HCT116 (cell line): ENCODE results near the gene EPHA4. TPM values are rescaled to one million over a fixed set of nuclear protein-coding genes. Genes with fewer than 3 reads are reported as not detected.

ENCODE experiments used
- ATAC-seq: fragments of 200-7000 bp; cut with Tn5 transposase; 2 replicates; pipeline ENCODE4 v1.9.1; 2020; ENCODE audit warnings: mild to moderate bottlenecking, moderate library complexity
- BruUV-seq: library from RNA; stranded (reverse); fragments of 400-500 nt; replicated peaks from 2 replicates; lab custom pipeline; 2021; lab: Mats Ljungman, UMichigan
- CTCF ChIA-PET: fragments of 300-600 bp; sonication (Branson Sonifier 250); formaldehyde crosslinking; loops from one replicate; lab custom pipeline; 2021; ENCODE audit warnings: antibody characterized with exemption; lab: Charles Lee
- POLR2A ChIA-PET: fragments of 300-600, 350-600 bp; sonication (Branson Sonifier 250); formaldehyde crosslinking; loops from one replicate; lab custom pipeline; 2021; ENCODE audit warnings: antibody characterized with exemption; lab: Charles Lee
- RAD21 ChIA-PET, 2 experiments: fragments of 300-600 bp; sonication (Branson Sonifier 250); formaldehyde crosslinking; loops; one replicate each; lab custom pipeline; 2023; ENCODE audit warnings: low total read pairs in 2 of 2; ENCODE audit not compliant: uncharacterized antibody in 2 of 2, unreplicated experiment in 2 of 2, low non-redundant PET in 1 of 2; lab: Charles Lee
- DNase-seq: peaks from one replicate; pipeline ENCODE4 v3.0.0-alpha.2; 2010; ENCODE audit warnings: low read depth, low spot score
- H2AFZ ChIP-seq: fragments of 200-600 bp; shearing (Covaris generic), sonication (generic); 2 replicates; pipeline ENCODE4 v1.6.1; 2017; ENCODE audit warnings: low read depth, mixed run types, mixed read lengths, antibody characterized with exemption, low read length; ENCODE audit not compliant: poor library complexity, severe bottlenecking
- H3K27ac ChIP-seq: 2 replicates; pipeline ENCODE4 v1.5.1; 2012; ENCODE audit warnings: low read depth, low read length
- H3K27me3 ChIP-seq: fragments of 200-600 bp; sonication (generic); 2 replicates; pipeline ENCODE4 v1.6.1; 2016; ENCODE audit warnings: mixed run types, low read length, mixed read lengths; ENCODE audit not compliant: insufficient read depth
- H3K36me3 ChIP-seq, 2 experiments: fragments of 200-500 bp in 1 of 2; fragments of 200-600 bp in 1 of 2; sonication (Bioruptor generic) in 1 of 2; sonication (generic) in 1 of 2; 2 replicates each; pipeline versions ENCODE4 v1.5.1 to v1.6.1; 2014 to 2016; ENCODE audit warnings: low read length in 2 of 2, inconsistent platforms in 1 of 2, mixed read lengths in 1 of 2, mixed run types in 1 of 2; ENCODE audit not compliant: insufficient read depth in 2 of 2, control insufficient read depth in 1 of 2
- H3K4me1 ChIP-seq, 2 experiments: fragments of 200-600 bp in 1 of 2; sonication (generic) in 1 of 2; 2 replicates each; pipeline versions ENCODE4 v1.5.1 to v1.6.1; 2012 to 2017; ENCODE audit warnings: low read length in 2 of 2, inconsistent platforms in 1 of 2, mild to moderate bottlenecking in 1 of 2, mixed read lengths in 1 of 2, mixed run types in 1 of 2, moderate library complexity in 1 of 2; ENCODE audit not compliant: insufficient read depth in 2 of 2, control insufficient read depth in 1 of 2
- H3K4me2 ChIP-seq: fragments of 200-600 bp; sonication (generic); 2 replicates; pipeline ENCODE4 v1.6.1; 2017; ENCODE audit warnings: mixed run types, low read length, mixed read lengths
- H3K4me3 ChIP-seq, 2 experiments: fragments of 200-600 bp in 1 of 2; sonication (generic) in 1 of 2; replicated peaks in 1 of 2; 2 replicates each; pipeline ENCODE4 v1.5.1; 2011 to 2016; ENCODE audit warnings: low read length in 2 of 2, control low read depth in 1 of 2, low read depth in 1 of 2, mild to moderate bottlenecking in 1 of 2, mixed read lengths in 1 of 2, mixed run types in 1 of 2
- H3K79me2 ChIP-seq: fragments of 200-600 bp; sonication (generic); 2 replicates; pipeline ENCODE4 v1.6.1; 2017; ENCODE audit warnings: mild to moderate bottlenecking, mixed run types, low read length, moderate library complexity, mixed read lengths; ENCODE audit not compliant: insufficient read depth
- H3K9ac ChIP-seq: fragments of 200-600 bp; sonication (generic); 2 replicates; pipeline ENCODE4 v1.6.1; 2016; ENCODE audit warnings: low read length, mixed read lengths
- H3K9me2 ChIP-seq: fragments of 200-600 bp; sonication (generic), shearing (Covaris generic); 2 replicates; pipeline ENCODE4 v1.6.1; 2017; ENCODE audit warnings: mixed run types, mild to moderate bottlenecking, moderate library complexity; ENCODE audit not compliant: insufficient read depth
- H3K9me3 ChIP-seq, 2 experiments: fragments of 200-500 bp in 1 of 2; fragments of 200-600 bp in 1 of 2; sonication (Bioruptor generic) in 1 of 2; sonication (generic) in 1 of 2; 2 replicates each; pipeline ENCODE4 v1.6.1; 2014 to 2017; ENCODE audit warnings: low read length in 2 of 2, mixed read lengths in 2 of 2, inconsistent platforms in 1 of 2, low read depth in 1 of 2, mild to moderate bottlenecking in 1 of 2, mixed run types in 1 of 2, moderate library complexity in 1 of 2; ENCODE audit not compliant: control insufficient read depth in 1 of 2, insufficient read depth in 1 of 2
- H4K20me1 ChIP-seq: fragments of 200-600 bp; sonication (generic), shearing (Covaris generic); 2 replicates; pipeline ENCODE4 v1.6.1; 2017; ENCODE audit warnings: mixed run types, mild to moderate bottlenecking, moderate library complexity; ENCODE audit not compliant: insufficient read depth
- CBX3 ChIP-seq: IDR thresholded peaks from 2 replicates; pipeline ENCODE4 v1.6.1; 2012; ENCODE audit warnings: low read depth
- CEBPB ChIP-seq: IDR thresholded peaks from 2 replicates; pipeline ENCODE4 v1.6.1; 2012; ENCODE audit warnings: low read depth
- FOSL1 ChIP-seq: IDR thresholded peaks from 2 replicates; pipeline ENCODE4 v1.6.1; 2012; ENCODE audit warnings: low read depth
- POLR2AphosphoS5 ChIP-seq: IDR thresholded peaks from 2 replicates; pipeline ENCODE4 v1.6.1; 2011; ENCODE audit warnings: mild to moderate bottlenecking, low read depth, low read length, moderate library complexity
- RAD21 ChIP-seq: IDR thresholded peaks from 2 replicates; pipeline ENCODE4 v1.6.1; 2012; ENCODE audit warnings: low read depth, mild to moderate bottlenecking
- TCF7L2 ChIP-seq: IDR thresholded peaks from 2 replicates; pipeline ENCODE4 v1.7.0; 2011; ENCODE audit warnings: borderline replicate concordance, inconsistent platforms; ENCODE audit not compliant: insufficient read depth, insufficient read length; ENCODE audit errors: extremely low read depth
- ZNF274 ChIP-seq: fragments of 200-500 bp; sonication (Bioruptor generic); IDR thresholded peaks from 2 replicates; pipeline ENCODE4 v1.6.1; 2014; ENCODE audit warnings: mild to moderate bottlenecking, low read depth, low read length, inconsistent platforms
- intact Hi-C: fragments of 100-400 bp; cut with micrococcal nuclease; formaldehyde crosslinking; loops from 2 replicates; pipeline ENCODE4 v1.10.0; 2022
- total RNA-seq: library from RNA; stranded (reverse); gene quantifications from one replicate; pipeline ENCODE4 v1.2.1, GENCODE V29; 2021; ENCODE audit not compliant: unreplicated experiment
- TF ChIP-seq, protein P1 (sequence below): IDR thresholded peaks from 2 replicates; pipeline ENCODE4 v1.6.1; 2012; ENCODE audit warnings: low read depth
- TF ChIP-seq, protein P2 (sequence below), 3 experiments: fragments of 200-600 bp in 1 of 3; sonication (generic) in 1 of 3; IDR thresholded peaks in 2 of 3; conservative IDR thresholded peaks in 1 of 3; 2 replicates each; pipeline ENCODE4 v1.5.1; 2012 to 2017; ENCODE audit warnings: low read depth in 2 of 3, low read length in 2 of 3, antibody characterized with exemption in 1 of 3, borderline replicate concordance in 1 of 3, control low read depth in 1 of 3, mild to moderate bottlenecking in 1 of 3, mixed read lengths in 1 of 3, mixed run types in 1 of 3, moderate library complexity in 1 of 3; ENCODE audit not compliant: insufficient read depth in 1 of 3
- TF ChIP-seq, protein P3 (sequence below): IDR thresholded peaks from 2 replicates; pipeline ENCODE4 v1.6.1; 2011; ENCODE audit warnings: mild to moderate bottlenecking, low read length, moderate library complexity; ENCODE audit not compliant: insufficient replicate concordance; ENCODE audit errors: extremely low read depth
- TF ChIP-seq, protein P4 (sequence below): IDR thresholded peaks from 2 replicates; pipeline ENCODE4 v1.6.1; 2012

The EPHA4 gene
- total RNA-seq, 1 experiment from 2014 or later = 3.5 TPM

DNA sequence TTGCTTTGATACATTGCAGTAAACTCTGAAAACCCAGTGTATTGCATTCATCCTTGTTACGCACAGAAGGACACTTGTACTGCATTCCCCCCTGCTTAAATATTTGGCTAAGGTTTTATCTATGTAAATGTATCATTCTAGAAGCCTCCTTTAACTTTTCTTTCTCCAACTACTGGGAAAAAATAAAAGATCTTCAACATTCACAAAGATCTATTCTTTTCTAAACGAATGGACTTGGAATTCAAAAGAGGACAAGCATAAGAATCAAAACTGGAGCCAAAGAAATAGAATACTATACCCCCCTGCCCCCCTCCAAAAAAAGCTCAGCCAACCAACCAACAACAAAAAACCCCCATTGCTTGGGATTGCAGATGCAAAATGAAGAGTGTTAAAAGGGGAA, 136.9 kb downstream of the EPHA4 start:
- no peaks in the 10 kb centered on the region for H3K9me2 ChIP-seq
- DNase-seq = no peak
- no peaks in the 10 kb centered on the region for H4K20me1 ChIP-seq
- CTCF ChIA-PET = no interaction called here
- RAD21 ChIA-PET = no interaction called here
- no peak overlapping the region for H3K27ac ChIP-seq
- H3K79me2 ChIP-seq = no peaks in the 10 kb centered on the region
- H3K4me2 ChIP-seq = no peak overlapping the region
- BruUV-seq = no TSS peak
- TF ChIP-seq TCF7L2 (no peak), RAD21 (no peak), CEBPB (no peak), CBX3 (no peak), POLR2AphosphoS5 (no peak), ZNF274 (no peak), FOSL1 (no peak)
- TF ChIP-seq, protein P1, sequence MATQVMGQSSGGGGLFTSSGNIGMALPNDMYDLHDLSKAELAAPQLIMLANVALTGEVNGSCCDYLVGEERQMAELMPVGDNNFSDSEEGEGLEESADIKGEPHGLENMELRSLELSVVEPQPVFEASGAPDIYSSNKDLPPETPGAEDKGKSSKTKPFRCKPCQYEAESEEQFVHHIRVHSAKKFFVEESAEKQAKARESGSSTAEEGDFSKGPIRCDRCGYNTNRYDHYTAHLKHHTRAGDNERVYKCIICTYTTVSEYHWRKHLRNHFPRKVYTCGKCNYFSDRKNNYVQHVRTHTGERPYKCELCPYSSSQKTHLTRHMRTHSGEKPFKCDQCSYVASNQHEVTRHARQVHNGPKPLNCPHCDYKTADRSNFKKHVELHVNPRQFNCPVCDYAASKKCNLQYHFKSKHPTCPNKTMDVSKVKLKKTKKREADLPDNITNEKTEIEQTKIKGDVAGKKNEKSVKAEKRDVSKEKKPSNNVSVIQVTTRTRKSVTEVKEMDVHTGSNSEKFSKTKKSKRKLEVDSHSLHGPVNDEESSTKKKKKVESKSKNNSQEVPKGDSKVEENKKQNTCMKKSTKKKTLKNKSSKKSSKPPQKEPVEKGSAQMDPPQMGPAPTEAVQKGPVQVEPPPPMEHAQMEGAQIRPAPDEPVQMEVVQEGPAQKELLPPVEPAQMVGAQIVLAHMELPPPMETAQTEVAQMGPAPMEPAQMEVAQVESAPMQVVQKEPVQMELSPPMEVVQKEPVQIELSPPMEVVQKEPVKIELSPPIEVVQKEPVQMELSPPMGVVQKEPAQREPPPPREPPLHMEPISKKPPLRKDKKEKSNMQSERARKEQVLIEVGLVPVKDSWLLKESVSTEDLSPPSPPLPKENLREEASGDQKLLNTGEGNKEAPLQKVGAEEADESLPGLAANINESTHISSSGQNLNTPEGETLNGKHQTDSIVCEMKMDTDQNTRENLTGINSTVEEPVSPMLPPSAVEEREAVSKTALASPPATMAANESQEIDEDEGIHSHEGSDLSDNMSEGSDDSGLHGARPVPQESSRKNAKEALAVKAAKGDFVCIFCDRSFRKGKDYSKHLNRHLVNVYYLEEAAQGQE = no peak
- TF ChIP-seq, protein P2, sequence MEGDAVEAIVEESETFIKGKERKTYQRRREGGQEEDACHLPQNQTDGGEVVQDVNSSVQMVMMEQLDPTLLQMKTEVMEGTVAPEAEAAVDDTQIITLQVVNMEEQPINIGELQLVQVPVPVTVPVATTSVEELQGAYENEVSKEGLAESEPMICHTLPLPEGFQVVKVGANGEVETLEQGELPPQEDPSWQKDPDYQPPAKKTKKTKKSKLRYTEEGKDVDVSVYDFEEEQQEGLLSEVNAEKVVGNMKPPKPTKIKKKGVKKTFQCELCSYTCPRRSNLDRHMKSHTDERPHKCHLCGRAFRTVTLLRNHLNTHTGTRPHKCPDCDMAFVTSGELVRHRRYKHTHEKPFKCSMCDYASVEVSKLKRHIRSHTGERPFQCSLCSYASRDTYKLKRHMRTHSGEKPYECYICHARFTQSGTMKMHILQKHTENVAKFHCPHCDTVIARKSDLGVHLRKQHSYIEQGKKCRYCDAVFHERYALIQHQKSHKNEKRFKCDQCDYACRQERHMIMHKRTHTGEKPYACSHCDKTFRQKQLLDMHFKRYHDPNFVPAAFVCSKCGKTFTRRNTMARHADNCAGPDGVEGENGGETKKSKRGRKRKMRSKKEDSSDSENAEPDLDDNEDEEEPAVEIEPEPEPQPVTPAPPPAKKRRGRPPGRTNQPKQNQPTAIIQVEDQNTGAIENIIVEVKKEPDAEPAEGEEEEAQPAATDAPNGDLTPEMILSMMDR (IDR thresholded peaks at IDR 0.05 in 2 of 3, conservative IDR thresholded peaks at IDR 0.05 in 1 of 3; ENCODE audit: borderline replicate concordance in 1 of 3, insufficient read depth in 1 of 3, low read depth in 2 of 3, low read length in 2 of 3) = no peak
- TF ChIP-seq, protein P3, sequence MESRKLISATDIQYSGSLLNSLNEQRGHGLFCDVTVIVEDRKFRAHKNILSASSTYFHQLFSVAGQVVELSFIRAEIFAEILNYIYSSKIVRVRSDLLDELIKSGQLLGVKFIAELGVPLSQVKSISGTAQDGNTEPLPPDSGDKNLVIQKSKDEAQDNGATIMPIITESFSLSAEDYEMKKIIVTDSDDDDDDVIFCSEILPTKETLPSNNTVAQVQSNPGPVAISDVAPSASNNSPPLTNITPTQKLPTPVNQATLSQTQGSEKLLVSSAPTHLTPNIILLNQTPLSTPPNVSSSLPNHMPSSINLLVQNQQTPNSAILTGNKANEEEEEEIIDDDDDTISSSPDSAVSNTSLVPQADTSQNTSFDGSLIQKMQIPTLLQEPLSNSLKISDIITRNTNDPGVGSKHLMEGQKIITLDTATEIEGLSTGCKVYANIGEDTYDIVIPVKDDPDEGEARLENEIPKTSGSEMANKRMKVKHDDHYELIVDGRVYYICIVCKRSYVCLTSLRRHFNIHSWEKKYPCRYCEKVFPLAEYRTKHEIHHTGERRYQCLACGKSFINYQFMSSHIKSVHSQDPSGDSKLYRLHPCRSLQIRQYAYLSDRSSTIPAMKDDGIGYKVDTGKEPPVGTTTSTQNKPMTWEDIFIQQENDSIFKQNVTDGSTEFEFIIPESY = no peak
- TF ChIP-seq, protein P4, sequence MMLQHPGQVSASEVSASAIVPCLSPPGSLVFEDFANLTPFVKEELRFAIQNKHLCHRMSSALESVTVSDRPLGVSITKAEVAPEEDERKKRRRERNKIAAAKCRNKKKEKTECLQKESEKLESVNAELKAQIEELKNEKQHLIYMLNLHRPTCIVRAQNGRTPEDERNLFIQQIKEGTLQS = no peak
- POLR2A ChIA-PET = no interaction called here
- H3K9me3 ChIP-seq = no peaks in the 10 kb centered on the region
- no peak overlapping the region for H3K4me3 ChIP-seq
- H3K4me1 ChIP-seq = no peaks in the 10 kb centered on the region
- no peaks in the 10 kb centered on the region for H3K27me3 ChIP-seq
- H2AFZ ChIP-seq = no peak overlapping the region
- no peaks in the 10 kb centered on the region for H3K36me3 ChIP-seq
- no peak overlapping the region for H3K9ac ChIP-seq
- no peak for ATAC-seq
- intact Hi-C loops = no loop called here
